Neural crest cell (in vitro differentiated cells): ENCODE data around the gene HAPLN3. TPM values are rescaled to one million over a fixed set of nuclear protein-coding genes. Genes with fewer than 3 reads are reported as not detected.

Source experiments
- DNase-seq: peaks from one replicate; pipeline ENCODE4 v3.0.0; 2021; ENCODE audit warnings: low read depth, mixed read lengths, low spot score
- H3K27ac Mint-ChIP-seq: one replicate; pipeline ENCODE4 v1.8.0; 2021; ENCODE audit warnings: mild to moderate bottlenecking, mixed read lengths; ENCODE audit not compliant: unreplicated experiment
- H3K27me3 Mint-ChIP-seq: 2 replicates; pipeline ENCODE4 v1.8.0; 2021; ENCODE audit warnings: low read depth, mild to moderate bottlenecking, mixed read lengths
- H3K36me3 Mint-ChIP-seq: 2 replicates; pipeline ENCODE4 v1.8.0; 2021; ENCODE audit warnings: low read depth, mild to moderate bottlenecking, mixed read lengths
- H3K4me1 Mint-ChIP-seq: 2 replicates; pipeline ENCODE4 v1.8.0; 2021; ENCODE audit warnings: mixed read lengths
- H3K4me3 Mint-ChIP-seq: one replicate; pipeline ENCODE4 v1.8.0; 2021; ENCODE audit warnings: mild to moderate bottlenecking, mixed read lengths
- H3K9me3 Mint-ChIP-seq: 2 replicates; pipeline ENCODE4 v1.8.0; 2021; ENCODE audit warnings: mixed read lengths
- total RNA-seq: library from RNA; stranded (reverse); gene quantifications from 2 replicates; pipeline ENCODE4 v1.2.1, GENCODE V29; 2021
- TF ChIP-seq, protein P1 (sequence below): fragments of 200-600 bp; sonication (generic); conservative IDR thresholded peaks from 2 replicates; pipeline ENCODE4 v1.5.0; 2021; ENCODE audit warnings: antibody characterized with exemption, mild to moderate bottlenecking

Gene HAPLN3
- total RNA-seq, 1 donor from 2014 or later: 2.9 TPM

GRCh38 chr15:88839961-88840360 is 55.4 kb downstream of the HAPLN3 start:
- TF ChIP-seq, protein P1, sequence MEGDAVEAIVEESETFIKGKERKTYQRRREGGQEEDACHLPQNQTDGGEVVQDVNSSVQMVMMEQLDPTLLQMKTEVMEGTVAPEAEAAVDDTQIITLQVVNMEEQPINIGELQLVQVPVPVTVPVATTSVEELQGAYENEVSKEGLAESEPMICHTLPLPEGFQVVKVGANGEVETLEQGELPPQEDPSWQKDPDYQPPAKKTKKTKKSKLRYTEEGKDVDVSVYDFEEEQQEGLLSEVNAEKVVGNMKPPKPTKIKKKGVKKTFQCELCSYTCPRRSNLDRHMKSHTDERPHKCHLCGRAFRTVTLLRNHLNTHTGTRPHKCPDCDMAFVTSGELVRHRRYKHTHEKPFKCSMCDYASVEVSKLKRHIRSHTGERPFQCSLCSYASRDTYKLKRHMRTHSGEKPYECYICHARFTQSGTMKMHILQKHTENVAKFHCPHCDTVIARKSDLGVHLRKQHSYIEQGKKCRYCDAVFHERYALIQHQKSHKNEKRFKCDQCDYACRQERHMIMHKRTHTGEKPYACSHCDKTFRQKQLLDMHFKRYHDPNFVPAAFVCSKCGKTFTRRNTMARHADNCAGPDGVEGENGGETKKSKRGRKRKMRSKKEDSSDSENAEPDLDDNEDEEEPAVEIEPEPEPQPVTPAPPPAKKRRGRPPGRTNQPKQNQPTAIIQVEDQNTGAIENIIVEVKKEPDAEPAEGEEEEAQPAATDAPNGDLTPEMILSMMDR: no peak
- no peak for DNase-seq
- H3K27me3 Mint-ChIP-seq: no peaks in the 10 kb centered on the region
- no peak overlapping the region for H3K27ac Mint-ChIP-seq
- H3K9me3 Mint-ChIP-seq: no peaks in the 10 kb centered on the region
- peaks cover 10% of the 10 kb centered on the region for H3K4me1 Mint-ChIP-seq
- H3K4me3 Mint-ChIP-seq: no peak overlapping the region
- no peaks in the 10 kb centered on the region for H3K36me3 Mint-ChIP-seq

GRCh38 chr15:88839146-88839545 is 56.2 kb downstream of the HAPLN3 start:
- no peak for DNase-seq
- Mint-ChIP-seq H3K4me1 (peaks cover 14% of the 10 kb centered on the region), H3K9me3 (no peaks in the 10 kb centered on the region), H3K27ac (no peak overlapping the region), H3K27me3 (no peaks in the 10 kb centered on the region), H3K4me3 (no peak overlapping the region), H3K36me3 (no peaks in the 10 kb centered on the region)
- TF ChIP-seq, protein P1: no peak

DNA sequence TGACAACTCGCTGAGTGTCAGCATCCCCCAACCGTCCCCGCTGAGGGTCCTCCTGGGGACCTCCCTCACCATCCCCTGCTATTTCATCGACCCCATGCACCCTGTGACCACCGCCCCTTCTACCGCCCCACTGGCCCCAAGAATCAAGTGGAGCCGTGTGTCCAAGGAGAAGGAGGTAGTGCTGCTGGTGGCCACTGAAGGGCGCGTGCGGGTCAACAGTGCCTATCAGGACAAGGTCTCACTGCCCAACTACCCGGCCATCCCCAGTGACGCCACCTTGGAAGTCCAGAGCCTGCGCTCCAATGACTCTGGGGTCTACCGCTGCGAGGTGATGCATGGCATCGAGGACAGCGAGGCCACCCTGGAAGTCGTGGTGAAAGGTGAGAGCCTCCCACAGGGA is 56.7 kb downstream of the HAPLN3 start:
- H3K4me3 Mint-ChIP-seq: no peak overlapping the region
- peaks cover 19% of the 10 kb centered on the region for H3K4me1 Mint-ChIP-seq
- no peaks in the 10 kb centered on the region for H3K36me3 Mint-ChIP-seq
- no peak overlapping the region for H3K27ac Mint-ChIP-seq
- TF ChIP-seq, protein P1: no peak
- H3K9me3 Mint-ChIP-seq: no peaks in the 10 kb centered on the region
- DNase-seq: no peak
- H3K27me3 Mint-ChIP-seq: no peaks in the 10 kb centered on the region

- H3K36me3 Mint-ChIP-seq: no peaks in the 10 kb centered on the region
- H3K4me1 Mint-ChIP-seq: peaks cover 30% of the 10 kb centered on the region
- no peaks in the 10 kb centered on the region for H3K27me3 Mint-ChIP-seq
- TF ChIP-seq, protein P1: no peak
- H3K4me3 Mint-ChIP-seq: no peak overlapping the region
- DNase-seq: no peak
- H3K27ac Mint-ChIP-seq: no peak overlapping the region
- H3K9me3 Mint-ChIP-seq: no peaks in the 10 kb centered on the region
Measured at GRCh38 chr15:88835646-88836045, 59.7 kb downstream of the HAPLN3 start.

- Mint-ChIP-seq H3K4me3 (no peak overlapping the region), H3K4me1 (peaks cover 30% of the 10 kb centered on the region), H3K27me3 (no peaks in the 10 kb centered on the region), H3K9me3 (no peaks in the 10 kb centered on the region), H3K27ac (no peak overlapping the region), H3K36me3 (no peaks in the 10 kb centered on the region)
- DNase-seq: no peak
- TF ChIP-seq, protein P1: no peak
Measured at GRCh38 chr15:88835119-88835518, 60.2 kb downstream of the HAPLN3 start.
